Right lobe of liver (tissue), 4 donors: ENCODE measurements around the gene TMEM30A.

ENCODE experiments used
- CTCF ChIP-seq, 4 donors: fragments of 200-600 bp in 3 of 4; fragments of 450-650 bp in 1 of 4; IDR thresholded peaks; one replicate each; pipeline versions ENCODE4 v1.5.1 to v1.8.0; 2016 to 2022; ENCODE audit warnings: antibody characterized with exemption in 4 of 4, mild to moderate bottlenecking in 2 of 4
- POLR2A ChIP-seq: fragments of 450-650 bp; IDR thresholded peaks from one replicate; pipeline ENCODE4 v1.6.1; 2017; ENCODE audit warnings: antibody characterized with exemption, mild to moderate bottlenecking
- donor health status: DM: no; HTN: no; CAD: no.
- donor health status: DM: no; HTN: no; CAD: no.
- donor health status: DM: no; HTN: yes; CAD: no.

GRCh38 chr6:75279418-75279817 lies 5.2 kb downstream of the TMEM30A start:
- TF ChIP-seq CTCF (IDR thresholded peaks at IDR 0.05), result no peak
- TF ChIP-seq POLR2A, result no peak
